ENCODE results near the gene C16orf95.

GRCh38 chr16:87321336-87322107 is 4.3 kb upstream of the C16orf95 start:
- TF ChIP-seq CTCF (IDR thresholded peaks at IDR 0.05) (no peak), POLR2A (IDR thresholded peaks at IDR 0.05) (no peak)

Data from right lobe of liver (tissue), 4 donors.